Testis (tissue), 2 donors: ENCODE measurements around the gene NEK9.

ENCODE experiments used
- POLR2A ChIP-seq: fragments of 450-650 bp; IDR thresholded peaks from one replicate; pipeline ENCODE4 v1.6.1; 2017; ENCODE audit warnings: antibody characterized with exemption, mild to moderate bottlenecking, moderate library complexity
- TF ChIP-seq, protein P1 (sequence below), 3 experiments: fragments of 450-650 bp in 2 of 3; fragments of 200-600 bp in 1 of 3; sonication (generic) in 1 of 3; IDR thresholded peaks; one replicate each; pipeline ENCODE4 v1.5.1; 2016 to 2019; ENCODE audit warnings: antibody characterized with exemption in 3 of 3, mild to moderate bottlenecking in 2 of 3, moderate library complexity in 1 of 3

DNA sequence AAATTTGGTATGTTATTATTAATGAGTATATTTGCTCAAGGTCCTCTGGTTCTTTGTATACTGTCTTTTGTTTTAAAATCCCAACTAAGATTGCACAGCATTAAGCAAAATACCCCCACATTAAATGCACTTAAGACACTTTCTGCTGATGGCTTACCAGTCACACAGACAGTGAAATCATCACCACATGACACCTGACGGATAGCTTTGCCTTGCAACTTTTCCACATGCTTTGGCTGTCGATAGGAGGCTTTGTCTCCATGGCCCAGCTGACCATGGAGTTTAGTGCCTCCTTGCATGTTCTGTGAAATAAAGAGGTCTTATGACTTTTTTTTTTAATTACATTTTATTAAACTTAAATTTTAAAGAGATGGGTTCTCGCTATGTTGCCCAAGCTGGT lies 19.7 kb downstream of the NEK9 start:
- TF ChIP-seq, protein P1, sequence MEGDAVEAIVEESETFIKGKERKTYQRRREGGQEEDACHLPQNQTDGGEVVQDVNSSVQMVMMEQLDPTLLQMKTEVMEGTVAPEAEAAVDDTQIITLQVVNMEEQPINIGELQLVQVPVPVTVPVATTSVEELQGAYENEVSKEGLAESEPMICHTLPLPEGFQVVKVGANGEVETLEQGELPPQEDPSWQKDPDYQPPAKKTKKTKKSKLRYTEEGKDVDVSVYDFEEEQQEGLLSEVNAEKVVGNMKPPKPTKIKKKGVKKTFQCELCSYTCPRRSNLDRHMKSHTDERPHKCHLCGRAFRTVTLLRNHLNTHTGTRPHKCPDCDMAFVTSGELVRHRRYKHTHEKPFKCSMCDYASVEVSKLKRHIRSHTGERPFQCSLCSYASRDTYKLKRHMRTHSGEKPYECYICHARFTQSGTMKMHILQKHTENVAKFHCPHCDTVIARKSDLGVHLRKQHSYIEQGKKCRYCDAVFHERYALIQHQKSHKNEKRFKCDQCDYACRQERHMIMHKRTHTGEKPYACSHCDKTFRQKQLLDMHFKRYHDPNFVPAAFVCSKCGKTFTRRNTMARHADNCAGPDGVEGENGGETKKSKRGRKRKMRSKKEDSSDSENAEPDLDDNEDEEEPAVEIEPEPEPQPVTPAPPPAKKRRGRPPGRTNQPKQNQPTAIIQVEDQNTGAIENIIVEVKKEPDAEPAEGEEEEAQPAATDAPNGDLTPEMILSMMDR (IDR thresholded peaks at IDR 0.05), result no peak
- no peak for TF ChIP-seq POLR2A
